ENCODE measurements around the gene RNF130. TPM values are rescaled to one million over a fixed set of nuclear protein-coding genes. Genes with fewer than 3 reads are reported as not detected.

Gene RNF130
- total and polyA plus RNA-seq, 9 donors: 54.7 to 120 (median 67.1) TPM

GRCh38 chr5:179986328-179986727, 85.2 kb downstream of the RNF130 start:
- Histone ChIP-seq H3K36me3 (no peaks in the 10 kb centered on the region), H3K9me3 (no peaks in the 10 kb centered on the region), H3K4me3 (no peak overlapping the region), H3K27ac (no peak overlapping the region), H3K4me1 (ENCODE audit: insufficient read depth) (no peaks in the 10 kb centered on the region), H3K27me3 (no peaks in the 10 kb centered on the region)
- no peak for TF ChIP-seq POLR2A (IDR thresholded peaks at IDR 0.05)
- TF ChIP-seq EP300 (IDR thresholded peaks at IDR 0.05): no peak
- no peak for TF ChIP-seq CTCF (IDR thresholded peaks at IDR 0.05)
- WGBS, 3 donors: 68 to 77% (median 72%) methylated on average over 6 of the region's 6 CpGs
- intact Hi-C loops (cut with DNase I): no loop called here
- no peak for DNase-seq

- Histone ChIP-seq H3K36me3 (no peaks in the 10 kb centered on the region), H3K27me3 (no peaks in the 10 kb centered on the region), H3K9me3 (no peaks in the 10 kb centered on the region), H3K27ac (no peak overlapping the region), H3K4me1 (ENCODE audit: insufficient read depth) (no peaks in the 10 kb centered on the region), H3K4me3 (no peak overlapping the region)
- DNase-seq: no peak
- intact Hi-C loops (cut with DNase I): no loop called here
- 88 to 94% (median 90%) methylated on average over 5 of the region's 5 CpGs for WGBS, 3 donors
- no peak for TF ChIP-seq CTCF (IDR thresholded peaks at IDR 0.05)
- no peak for TF ChIP-seq POLR2A (IDR thresholded peaks at IDR 0.05)
- no peak for TF ChIP-seq EP300 (IDR thresholded peaks at IDR 0.05)
These were observed 89.9 kb downstream of the RNF130 start for GRCh38 chr5:179981636-179982035.

GRCh38 chr5:179980767-179981166, 90.8 kb downstream of the RNF130 start:
- H3K27ac ChIP-seq: no peak overlapping the region
- no peak for TF ChIP-seq CTCF (IDR thresholded peaks at IDR 0.05)
- no peak for TF ChIP-seq POLR2A (IDR thresholded peaks at IDR 0.05)
- TF ChIP-seq EP300 (IDR thresholded peaks at IDR 0.05): no peak
- intact Hi-C loops (cut with DNase I): no loop called here
- WGBS, 3 donors: 93 to 94% (median 94%) methylated on average over 7 of the region's 7 CpGs
- no peaks in the 10 kb centered on the region for H3K27me3 ChIP-seq
- H3K36me3 ChIP-seq: no peaks in the 10 kb centered on the region
- H3K4me3 ChIP-seq: no peak overlapping the region
- no peaks in the 10 kb centered on the region for H3K9me3 ChIP-seq
- no peaks in the 10 kb centered on the region for H3K4me1 ChIP-seq (ENCODE audit: insufficient read depth)
- DNase-seq: no peak

- intact Hi-C loops (cut with DNase I): no loop called here
- Histone ChIP-seq H3K9me3 (no peaks in the 10 kb centered on the region), H3K4me1 (ENCODE audit: insufficient read depth) (no peaks in the 10 kb centered on the region), H3K36me3 (no peaks in the 10 kb centered on the region), H3K27me3 (no peaks in the 10 kb centered on the region), H3K27ac (no peak overlapping the region), H3K4me3 (no peak overlapping the region)
- 94 to 96% (median 94%) methylated on average over 4 of the region's 4 CpGs for WGBS, 3 donors
- DNase-seq: no peak
- TF ChIP-seq POLR2A (IDR thresholded peaks at IDR 0.05): no peak
- no peak for TF ChIP-seq CTCF (IDR thresholded peaks at IDR 0.05)
- TF ChIP-seq EP300 (IDR thresholded peaks at IDR 0.05): no peak
These were observed 92.8 kb downstream of the RNF130 start for GRCh38 chr5:179978792-179979191.
